DMS114 treated with DMSO at 0.1 percent for 48 hours (cell line): ENCODE results near the gene PEX7.
"Not testable (repeated sequence)": the region's sequence is repeated elsewhere in the genome, so short reads cannot be mapped to it uniquely, and the experiment has no call there.

Experiments used
- DNase-seq: peaks from one replicate; lab custom pipeline; 2025; ENCODE audit not compliant: unreplicated experiment; lab: John Stamatoyannopoulos, UW

The PEX7 gene

DNA sequence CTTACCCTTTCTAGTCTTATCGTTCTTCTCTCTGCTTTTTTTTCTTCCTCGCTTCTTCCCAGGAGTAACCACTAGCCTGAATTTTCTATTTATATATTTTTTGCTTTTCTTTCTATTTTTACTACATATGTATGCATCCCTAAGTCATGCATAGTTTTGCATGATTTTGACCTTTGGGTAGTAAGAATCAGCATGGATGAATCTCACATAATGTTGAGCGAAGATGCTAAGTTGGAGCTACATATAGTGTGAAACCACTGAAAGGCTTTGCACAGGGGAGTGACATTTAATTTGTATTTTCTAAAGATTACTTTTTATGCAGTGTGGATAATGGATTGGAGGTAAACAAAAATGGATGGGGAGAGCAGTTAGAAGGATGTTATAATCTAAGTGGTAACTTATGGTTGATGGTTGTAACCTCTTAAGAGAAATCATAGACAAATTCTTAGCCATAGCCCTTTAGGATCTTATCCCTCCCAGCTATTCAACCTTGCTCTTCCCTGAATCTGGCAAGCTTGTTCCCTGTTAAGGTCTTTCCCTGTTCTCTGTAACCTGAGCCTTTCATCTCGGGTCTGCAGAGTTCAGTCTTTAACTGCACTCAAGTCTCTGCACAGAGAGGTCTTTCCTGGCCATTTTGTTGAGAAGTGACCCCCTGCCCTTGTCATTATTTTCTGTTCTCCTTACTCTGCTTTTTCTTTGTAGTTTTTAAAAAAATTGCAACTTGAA, 18.0 kb downstream of the PEX7 start:
- DNase-seq = no peak

DNA sequence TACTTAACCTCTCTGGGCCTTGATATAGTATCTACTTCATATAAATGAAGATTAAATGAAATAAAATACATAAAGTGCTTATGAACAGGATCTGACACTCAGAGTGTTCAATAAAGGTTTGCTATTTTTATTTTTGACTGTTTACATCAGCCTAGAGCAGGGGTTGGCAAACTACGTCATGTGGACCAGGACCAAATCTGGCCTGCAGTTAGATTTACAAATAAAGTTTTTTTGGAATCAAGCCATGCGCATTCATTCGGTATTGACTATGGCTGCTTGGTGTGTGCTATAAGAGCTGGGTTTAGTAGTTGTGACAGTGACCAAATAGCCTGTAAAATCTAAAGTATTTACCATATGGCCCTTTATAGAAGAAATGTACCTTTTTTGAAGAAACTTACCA, 20.8 kb downstream of the PEX7 start:
- DNase-seq = no peak

DNA sequence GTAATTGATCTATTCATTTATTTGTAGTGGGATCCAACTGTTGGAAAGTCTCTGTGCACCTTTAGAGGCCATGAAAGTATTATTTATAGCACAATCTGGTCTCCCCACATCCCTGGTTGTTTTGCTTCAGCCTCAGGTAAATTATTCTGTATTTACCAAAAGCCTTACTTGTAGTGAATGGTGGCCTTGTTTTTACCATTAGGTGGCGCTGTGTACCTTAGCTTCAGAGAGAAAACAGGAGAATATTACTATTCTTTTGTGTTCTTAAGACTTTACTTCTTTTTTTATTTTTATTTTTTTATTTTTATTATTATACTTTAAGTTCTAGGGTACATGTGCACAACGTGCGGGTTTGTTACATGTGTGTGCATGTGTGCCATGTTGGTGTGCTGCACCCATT, 23.7 kb downstream of the PEX7 start:
- DNase-seq = no peak

DNA sequence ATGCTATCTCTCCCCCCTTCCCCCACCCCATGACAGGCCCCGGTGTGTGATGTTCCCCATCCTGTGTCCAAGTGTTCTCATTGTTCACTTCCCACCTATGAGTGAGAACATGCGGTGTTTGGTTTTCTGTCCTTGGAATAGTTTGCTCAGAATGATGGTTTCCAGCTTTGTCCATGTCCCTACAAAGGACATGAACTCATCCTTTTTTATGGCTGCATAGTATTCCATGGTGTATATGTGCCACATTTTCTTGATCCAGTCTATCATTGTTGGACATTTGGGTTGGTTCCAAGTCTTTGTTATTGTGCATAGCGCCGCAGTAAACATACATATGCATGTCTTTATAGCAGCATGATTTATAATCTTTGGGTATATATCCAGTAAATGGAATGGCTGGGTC, 24.1 kb downstream of the PEX7 start:
- DNase-seq = not testable (repeated sequence)

DNA sequence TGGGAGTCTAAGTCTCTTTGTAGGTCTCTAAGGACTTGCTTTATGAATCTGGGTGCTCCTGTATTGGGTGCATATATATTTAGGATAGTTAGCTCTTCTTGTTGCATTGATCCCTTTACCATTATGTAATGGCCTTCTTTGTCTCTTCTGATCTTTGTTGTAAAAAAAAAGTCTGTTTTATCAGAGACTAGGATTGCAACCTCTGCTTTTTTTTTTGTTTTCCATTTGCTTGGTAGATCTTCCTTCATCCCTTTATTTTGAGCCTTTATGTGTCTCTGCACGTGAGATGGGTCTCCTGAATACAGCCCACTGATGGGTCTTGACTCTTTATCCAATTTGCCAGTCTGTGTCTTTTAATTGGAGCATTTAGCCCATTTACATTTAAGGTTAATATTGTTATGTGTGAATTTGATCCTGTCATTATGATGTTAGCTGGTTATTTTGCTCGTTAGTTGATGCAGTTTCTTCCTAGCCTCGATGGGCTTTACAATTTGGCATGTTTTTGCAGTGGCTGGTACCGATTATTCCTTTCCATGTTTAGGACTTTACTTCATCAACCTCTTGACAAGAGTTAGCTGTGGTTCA, 27.7 kb downstream of the PEX7 start:
- DNase-seq = not testable (repeated sequence)

DNA sequence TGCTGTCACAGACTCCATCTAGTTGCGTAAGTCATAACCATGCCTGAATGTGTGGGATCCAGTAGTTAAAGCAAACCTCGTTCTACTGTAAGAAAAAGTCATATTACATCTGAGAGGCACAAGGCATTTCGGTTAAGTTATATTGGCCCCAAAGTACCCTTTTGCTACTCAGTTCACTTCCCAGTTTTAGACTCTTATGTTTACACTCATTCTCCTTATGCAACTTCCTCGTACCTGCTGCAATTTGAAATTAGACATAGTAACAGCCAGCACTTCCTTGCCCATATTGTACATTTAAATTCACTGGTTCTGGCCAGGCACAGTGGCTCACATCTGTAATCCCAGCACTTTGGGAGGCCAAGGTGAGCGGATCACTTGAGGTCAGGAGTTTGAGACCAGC, 37.0 kb downstream of the PEX7 start:
- no peak for DNase-seq

DNA sequence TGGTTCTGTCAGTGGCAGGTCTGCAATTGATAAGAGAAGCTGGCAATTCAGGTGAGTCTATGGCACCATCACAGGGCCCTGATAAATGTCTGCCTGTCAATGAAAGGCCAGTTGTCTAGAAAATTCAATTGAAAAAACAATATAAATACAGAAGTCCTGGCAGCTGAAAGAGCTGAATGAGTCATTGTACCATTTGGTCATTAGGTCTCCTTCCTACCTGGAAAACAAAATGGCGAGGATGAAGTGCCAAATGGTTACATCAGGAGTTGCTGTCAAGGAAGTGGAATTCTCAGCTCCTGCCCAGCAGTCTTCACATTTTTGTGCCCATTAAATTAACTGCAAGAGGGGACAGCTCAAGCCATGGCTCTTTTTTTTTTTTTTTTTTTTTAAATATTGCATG, 37.7 kb downstream of the PEX7 start:
- DNase-seq = no peak

DNA sequence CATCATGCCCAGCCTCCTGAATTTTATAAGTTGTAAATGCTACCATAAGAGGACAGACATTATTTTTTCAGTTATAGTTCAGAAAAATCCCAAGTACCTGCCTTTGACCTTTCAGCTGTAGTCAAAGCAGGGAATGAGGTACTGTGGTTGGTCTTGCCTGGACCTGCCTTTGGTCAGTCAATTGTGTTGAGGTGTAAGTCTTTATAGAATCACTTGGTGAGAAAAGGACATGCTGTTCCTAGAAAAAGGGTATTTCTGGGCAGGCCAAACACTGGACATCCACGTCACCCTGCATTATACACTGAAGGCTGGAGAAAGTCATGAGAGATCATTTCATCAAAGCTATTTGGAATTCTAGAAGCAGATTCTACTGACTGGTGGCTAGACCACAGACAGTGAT, 40.3 kb downstream of the PEX7 start:
- no peak for DNase-seq

DNA sequence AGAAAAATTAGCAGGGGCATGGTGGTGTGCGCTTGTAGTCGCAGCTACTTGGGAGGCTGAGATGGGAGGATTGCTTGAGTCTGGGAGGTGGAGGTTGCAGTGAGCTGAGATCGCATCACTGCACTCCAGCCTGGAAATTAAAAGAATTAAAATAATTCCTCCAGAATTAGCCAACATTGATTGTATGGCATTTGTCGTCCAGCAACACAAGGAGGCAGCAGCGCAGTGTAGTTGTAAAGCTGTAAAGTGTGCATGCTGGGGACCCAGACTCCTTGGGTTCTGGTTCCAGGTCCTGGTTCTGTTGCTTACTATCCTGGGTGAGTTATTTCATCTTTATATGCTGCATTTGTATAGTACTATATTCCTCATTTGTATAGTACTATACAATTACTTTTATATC, 41.4 kb downstream of the PEX7 start:
- no peak for DNase-seq

DNA sequence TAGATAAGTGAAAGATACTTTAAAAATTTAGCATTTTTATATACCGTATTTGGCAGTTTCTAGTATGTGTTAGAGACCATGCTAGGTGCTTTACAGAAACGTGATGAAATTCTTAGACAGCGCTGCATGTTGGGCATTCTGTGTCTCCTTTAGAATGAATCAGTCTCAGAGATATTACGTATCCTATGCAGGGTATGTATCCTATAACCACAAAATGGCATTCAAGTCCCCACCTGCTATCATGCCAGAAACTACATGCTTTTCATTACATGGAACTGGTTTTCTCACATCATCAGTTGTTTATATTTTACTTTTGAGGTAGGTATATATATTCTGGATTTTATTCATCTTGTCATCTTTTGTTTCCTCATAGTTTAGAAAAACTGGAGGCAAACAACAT, 42.3 kb downstream of the PEX7 start:
- DNase-seq = no peak

DNA sequence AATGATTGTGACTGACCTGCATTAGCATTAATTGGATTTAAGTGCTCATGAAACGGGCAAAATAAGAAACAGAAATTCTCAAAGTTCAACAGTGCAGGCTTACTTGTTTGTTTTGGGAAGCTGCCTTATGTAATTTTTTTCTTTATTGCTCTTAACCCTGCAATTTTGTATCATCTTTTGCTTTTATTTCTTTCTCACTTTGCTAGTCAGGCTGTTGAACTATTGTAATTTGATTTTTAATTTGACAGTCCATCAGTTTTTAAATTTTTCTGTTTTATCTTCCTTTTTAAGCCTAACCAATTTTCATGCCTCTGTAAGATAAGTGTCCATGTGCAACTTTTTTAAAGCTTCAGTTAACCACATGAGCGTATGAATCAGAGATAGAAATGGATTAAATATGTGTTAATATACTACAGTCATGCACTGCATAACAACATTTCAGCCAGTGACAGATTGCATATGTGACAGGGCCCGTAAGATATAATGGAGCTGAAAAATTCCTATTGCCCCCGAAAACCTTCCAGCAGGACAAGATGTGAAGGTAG, 44.6 kb downstream of the PEX7 start:
- DNase-seq = no peak

DNA sequence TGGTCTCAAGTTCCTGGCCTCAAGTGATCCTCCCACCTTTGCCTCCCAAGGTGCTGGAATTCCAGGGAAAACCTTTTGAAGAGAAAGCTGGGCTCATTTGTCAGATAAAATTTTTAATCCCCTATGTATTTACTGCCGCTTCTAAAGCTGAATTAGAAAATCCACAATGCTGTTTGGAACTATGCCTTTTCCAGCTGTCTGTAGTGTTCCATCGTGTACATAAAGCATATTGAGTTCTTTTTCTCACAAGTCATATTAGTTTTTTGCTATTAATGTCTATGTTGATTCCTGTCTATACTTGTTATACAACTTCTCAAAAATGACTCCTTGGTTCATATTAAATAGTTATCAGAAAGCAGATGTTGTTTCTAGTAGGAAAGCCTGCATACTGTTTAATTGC, 47.1 kb downstream of the PEX7 start:
- no peak for DNase-seq

DNA sequence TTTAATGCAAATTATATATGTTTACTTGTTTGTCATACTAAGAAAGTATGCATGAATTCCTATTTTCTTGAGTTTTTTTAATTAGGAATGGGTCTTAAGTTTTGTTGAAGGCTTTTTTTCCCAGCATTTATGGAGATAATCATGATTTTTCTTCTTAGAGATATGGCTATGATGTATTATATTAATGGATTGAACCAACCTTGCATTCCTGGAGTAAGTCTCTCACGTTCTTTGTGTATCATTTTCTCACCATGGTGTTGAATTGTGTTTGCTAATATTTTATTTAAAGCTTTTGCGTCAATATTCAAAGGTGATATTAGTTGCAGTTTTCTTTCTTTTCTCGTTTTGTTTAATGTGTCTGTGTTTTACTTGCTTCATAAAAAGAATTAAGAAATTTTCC, 51.4 kb downstream of the PEX7 start:
- DNase-seq = no peak

DNA sequence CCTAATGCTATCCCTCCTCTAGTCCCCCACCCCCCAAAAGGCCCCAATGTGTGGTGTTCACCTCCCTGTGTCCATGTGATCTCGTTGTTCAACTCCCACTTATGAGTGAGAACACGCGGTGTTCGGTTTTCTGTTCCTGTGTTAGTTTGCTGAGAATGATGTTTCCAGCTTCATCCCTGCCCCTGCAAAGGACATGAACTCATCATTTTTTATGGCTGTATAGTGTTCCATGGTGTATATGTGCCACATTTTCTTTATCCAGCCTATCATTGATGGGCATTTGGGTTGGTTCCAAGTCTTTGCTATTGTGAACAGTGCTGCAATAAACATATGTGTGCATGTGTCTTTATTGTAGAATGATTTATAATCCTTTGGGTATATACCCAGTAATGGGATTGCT, 54.1 kb downstream of the PEX7 start:
- not testable (repeated sequence) for DNase-seq

DNA sequence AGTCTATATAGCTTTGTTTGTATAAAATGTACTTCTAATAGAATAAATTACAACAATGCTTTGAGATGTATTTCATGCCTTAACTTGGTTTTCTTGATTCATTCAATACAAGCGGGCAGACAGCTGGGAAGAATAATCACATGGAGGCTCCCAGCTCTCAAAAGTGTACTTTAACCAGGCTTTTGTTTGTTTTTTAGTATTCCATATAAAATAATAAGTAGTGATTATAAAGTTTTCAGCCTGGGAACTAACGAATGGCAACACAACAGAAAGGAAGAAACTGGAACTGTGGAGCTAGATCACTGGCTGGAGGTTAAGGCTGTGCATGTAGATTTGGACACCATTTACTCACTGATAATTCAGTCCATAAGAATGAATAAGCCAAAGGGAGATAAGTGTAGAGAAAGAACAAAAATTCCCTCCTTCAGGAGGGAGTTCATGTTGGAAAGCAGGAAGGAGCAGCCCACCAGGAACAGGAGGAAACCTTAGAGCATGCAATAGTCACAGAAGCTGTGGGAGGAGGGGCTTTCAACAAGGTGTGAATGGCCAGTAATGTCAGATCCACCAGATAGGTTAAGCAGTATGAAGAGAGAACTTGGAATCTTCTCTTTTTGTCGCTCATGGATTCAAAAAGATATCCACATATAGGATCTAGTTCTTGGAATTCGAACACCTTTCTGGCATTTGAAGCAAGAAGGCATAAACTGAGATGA, 58.5 kb downstream of the PEX7 start:
- DNase-seq = no peak

DNA sequence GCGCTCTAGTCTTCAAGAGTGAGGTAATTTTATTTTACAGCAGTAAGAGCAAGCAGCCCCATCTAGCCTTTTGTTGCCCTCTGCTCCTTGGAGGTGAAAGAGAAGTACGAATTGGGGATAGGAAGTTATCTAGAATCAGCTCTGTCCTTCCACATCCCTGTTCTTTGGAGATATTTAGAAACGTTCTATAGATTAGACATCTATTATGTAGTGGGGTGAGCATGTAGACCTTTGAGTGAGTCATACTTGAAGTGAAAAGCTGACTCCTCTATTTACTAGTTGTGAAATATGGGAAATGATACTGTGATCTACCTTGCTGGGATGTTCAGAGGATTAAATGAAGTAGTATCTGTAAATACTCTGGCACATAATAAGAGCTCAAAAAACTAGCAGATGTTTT, 63.7 kb downstream of the PEX7 start:
- DNase-seq = no peak

DNA sequence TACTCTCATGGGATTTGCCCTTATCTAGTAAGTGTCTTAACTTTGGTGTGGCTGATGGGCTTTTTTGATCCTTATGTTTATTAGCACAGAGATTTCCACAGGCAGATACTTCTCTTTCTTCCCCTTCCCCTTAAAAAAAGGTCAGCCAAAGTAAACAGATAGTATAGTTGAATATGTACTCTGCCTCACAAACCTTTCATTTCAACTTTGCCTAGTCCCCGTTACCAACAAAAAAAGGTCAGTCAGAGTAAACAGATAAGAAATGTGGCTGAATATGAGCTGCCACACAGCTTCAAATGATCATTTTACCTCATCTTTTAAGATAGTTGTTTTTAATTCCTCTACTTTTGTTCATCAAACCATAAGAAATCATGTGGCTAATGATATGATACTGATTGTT, 65.6 kb downstream of the PEX7 start:
- no peak for DNase-seq

DNA sequence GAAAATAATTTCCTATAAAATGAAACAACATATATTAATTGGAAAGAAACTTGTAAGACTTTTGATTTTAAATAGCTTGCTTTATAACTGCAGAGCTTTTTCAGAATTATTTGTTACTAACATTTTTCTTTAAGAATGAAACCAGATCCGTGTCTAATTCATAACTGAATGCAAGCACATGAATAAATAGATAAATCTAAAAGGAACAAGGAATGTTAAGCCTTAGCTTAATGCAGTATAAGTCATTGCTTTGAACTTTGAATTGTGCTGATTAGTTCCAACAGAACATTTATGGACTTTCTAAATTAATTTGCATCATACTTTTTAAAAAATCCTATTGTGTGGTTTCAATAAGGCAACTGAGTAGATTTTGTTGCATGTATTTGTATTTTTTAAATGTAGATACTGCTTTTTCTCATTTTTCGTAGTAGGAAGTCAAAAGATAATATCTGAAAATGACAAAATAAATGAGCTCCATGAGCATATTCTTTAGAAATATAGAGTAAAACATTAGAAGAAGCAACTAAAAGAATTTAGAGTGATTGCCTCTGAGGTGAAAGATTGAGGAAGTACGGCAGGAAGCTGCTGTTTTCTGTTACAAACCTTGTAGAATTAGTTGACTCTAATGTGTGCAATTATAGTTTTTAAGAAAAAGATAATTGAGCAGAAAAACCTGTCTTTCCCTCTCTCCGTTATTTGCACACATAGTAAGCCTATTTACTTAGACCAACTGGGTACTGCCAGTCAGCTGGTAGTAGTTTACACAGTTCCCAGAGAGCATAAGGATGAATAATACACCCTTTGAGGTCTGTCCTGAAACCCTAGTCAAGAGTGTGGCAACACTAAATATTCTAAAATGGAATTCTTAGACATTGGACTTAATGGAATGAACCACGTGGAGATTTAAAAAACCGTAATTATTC, 67.1 kb downstream of the PEX7 start:
- DNase-seq = no peak

DNA sequence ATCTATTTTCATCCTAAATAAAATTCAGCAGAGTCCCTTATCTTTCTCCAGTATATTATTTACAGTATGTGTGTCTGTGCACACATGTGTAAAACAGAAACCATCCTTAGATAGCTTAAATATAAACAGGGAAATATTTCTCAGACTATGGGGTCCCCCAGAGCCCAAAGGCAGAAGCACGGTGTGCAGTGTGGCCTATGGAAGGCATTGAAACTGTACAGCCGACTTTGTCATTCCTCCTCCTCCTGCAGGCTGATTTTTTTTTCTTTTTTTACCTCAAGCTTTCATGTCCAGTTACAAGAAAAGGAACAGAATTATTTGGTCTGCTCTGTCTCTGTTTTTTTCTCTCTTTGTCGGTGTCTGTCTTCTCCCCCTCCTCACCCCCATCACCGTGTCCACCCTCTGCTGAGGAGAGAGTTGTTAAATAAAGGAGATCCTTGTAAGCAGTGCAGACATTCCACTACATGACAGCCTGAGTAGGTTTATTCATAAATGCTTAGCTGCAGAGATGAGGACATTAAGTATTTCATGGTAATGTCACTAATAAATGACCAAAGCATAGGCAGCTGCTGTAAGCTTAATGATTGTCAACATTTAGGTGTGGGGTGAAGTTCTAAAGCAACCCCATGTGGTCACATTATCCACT, 67.9 kb downstream of the PEX7 start:
- no peak for DNase-seq

DNA sequence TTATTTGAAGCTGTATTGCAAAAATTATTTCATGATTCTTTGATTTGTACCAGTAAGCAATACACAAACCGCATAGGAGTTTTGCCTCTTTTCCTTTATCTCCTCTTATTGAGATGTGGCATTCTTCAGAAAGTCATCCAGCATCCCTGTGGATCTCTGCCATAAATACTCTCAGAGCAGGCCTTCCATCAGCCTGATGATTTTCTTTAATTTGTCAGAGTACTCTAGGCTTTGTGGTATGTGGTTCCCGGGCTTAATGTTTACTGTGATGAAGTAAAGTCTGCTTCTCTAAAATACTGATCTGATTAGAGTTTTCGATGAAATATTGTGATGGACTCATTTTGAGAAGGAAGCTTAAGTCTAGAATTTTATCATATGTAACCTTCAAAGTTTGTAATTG, 68.6 kb downstream of the PEX7 start:
- DNase-seq = no peak

DNA sequence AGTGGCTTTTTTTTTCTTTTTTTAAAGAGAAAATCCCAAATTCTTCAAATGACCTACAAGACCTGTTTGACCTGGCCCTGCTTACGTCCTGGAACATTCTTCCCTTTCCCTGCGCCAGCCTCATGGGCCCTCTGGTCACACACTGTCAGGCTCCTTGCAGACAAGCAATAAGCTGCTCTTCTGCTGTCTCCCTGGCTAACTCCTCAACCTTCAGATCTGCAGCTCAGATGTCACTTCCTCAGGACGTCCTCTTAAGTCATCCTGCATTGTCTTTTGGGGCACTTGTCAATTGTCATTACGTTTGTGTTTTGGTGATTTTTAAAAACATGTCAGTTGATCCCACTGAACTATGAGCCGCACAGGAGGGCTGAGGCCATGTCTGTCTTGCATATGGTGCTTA, 70.8 kb downstream of the PEX7 start:
- DNase-seq = no peak
